Skin epidermis (tissue), 12 donors: ENCODE measurements around the gene CCDC87.
"Not testable (repeated sequence)": the region's sequence is repeated elsewhere in the genome, so short reads cannot be mapped to it uniquely, and the experiment has no call there.

Experiments used
- H3K27ac ChIP-seq, 21 experiments: fragments of 200-600 bp; sonication (generic) in 11 of 21; one replicate each; pipeline ENCODE4 v1.5.0; 2020; ENCODE audit warnings: mild to moderate bottlenecking in 3 of 21, inconsistent platforms in 2 of 21, moderate library complexity in 2 of 21
- H3K4me3 ChIP-seq, 7 experiments: fragments of 200-600 bp; sonication (generic) in 2 of 7; one replicate each; pipeline ENCODE4 v1.5.0; 2020; ENCODE audit warnings: inconsistent platforms in 2 of 7, mild to moderate bottlenecking in 2 of 7, moderate library complexity in 1 of 7

The CCDC87 gene

DNA sequence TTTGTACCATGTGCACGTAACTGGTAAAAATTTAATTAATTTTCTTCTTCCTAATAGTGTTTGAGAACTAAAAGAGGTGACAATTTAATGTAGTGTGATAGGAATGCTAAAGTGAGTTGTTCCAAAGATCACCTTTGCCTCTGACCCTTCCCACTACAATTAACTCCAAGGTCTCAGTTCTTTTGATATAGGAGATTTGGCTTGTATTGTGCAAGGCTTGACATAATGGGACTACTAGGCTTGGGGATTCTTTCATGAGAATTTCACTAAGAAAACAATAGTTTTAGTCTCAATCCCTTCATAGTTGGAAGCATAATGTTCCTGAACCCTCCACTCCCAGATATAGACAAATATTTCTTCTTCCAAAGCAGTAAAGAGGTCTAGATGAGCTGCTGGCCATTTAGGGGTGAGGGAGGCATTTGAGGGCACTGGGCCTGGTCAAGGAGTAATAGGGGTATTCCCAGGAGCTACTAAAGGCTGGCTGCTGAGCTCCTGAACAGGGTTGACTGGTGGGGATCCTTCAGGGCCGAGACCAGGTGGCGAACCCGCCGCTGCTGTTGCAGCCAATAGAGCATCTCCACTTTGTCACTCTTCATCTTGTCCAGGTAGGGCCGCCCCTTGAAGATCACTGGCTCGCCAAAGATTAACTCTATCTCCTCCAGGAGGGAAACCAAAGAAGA, 2.7 kb downstream of the CCDC87 start:
- no peak overlapping the region for H3K27ac ChIP-seq

DNA sequence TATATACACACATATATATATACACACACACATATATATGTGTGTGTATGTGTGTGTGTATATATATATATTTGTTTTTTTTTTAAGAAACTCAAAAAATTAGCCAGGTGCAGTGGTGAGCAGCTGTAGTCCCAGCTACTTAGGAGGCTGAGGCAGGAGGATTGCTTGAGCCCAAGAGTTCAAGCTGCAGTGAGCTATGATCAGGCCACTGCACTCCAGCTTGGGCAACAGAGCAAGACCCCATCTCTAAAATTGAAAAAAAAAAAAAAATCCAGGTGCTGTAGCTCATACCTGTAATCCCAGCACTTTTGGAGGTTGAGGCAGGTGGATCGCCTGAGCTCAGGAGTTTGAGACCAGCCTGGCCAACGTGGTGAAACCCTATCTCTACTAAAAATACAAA, 3.5 kb downstream of the CCDC87 start:
- H3K27ac ChIP-seq, H3K4me3 ChIP-seq: not testable (repeated sequence)

More for the DNA sequence above, 2.7 kb downstream of the CCDC87 start:
- H3K4me3 ChIP-seq, result no peak overlapping the region

DNA sequence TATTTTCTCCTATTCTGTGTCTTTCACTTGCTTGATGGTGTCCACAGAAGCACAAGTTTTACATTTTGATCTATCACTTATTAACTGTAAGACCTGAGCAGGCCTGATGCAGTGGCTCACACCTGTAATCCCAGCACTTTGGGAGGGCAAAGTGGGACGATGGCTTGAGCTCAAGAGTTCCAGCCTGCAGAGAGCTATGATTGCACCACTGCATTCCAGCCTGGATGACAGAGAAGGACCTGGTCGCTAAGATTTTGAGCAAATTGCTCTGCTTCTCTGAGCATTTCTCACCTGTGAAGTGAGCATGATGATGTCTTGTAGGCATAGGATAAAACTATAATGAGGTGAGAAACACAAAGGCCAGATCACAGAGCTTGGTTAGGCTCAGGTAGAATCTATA, 6.7 kb downstream of the CCDC87 start:
- Histone ChIP-seq H3K27ac (no peak overlapping the region), H3K4me3 (no peak overlapping the region)

DNA sequence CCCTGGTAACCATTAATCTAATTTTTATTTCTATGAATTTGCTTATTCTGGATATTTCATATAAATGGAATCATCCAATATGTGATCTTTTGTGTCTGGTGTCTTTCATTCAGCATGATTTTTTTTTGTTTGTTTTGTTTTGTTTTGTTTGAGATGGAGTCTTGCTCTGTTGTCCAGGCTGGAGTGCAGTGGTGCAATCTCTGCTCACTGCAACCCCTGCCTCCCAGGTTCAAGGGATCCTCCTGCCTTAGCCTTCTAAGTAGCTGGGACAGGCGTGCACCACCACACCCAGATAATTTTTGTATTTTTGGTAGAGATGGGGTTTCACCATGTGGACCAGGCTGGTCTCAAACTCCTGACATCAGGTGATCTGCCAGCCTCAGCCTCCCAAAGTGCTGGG, 7.4 kb downstream of the CCDC87 start:
- not testable (repeated sequence) for H3K27ac ChIP-seq, H3K4me3 ChIP-seq

GRCh38 chr11:66582565-66583147, 10.2 kb downstream of the CCDC87 start:
- not testable (repeated sequence) for H3K27ac ChIP-seq, H3K4me3 ChIP-seq

- Histone ChIP-seq H3K27ac (no peak overlapping the region), H3K4me3 (no peak overlapping the region)
Observed at GRCh38 chr11:66581261-66581660, 11.6 kb downstream of the CCDC87 start.

DNA sequence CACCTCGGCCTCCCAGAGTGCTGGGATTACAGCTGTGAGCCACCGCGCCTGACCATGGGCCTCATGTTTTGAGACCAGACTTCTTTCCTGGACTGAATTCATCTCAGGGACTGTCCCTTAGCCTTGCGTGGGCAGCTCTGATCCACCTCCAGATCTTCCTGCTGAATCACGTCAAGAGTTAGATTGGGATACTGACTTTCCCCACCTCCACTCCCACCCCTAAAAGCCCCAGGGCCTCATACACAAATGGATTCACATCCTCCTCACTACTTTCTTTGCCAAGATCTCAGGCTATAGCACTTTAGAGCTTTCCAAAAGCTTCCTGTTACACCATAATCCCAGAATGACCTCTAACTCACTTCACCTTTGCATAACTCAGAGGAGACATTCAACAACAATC, 12.1 kb downstream of the CCDC87 start:
- no peak overlapping the region for H3K27ac ChIP-seq
- H3K4me3 ChIP-seq, result no peak overlapping the region

DNA sequence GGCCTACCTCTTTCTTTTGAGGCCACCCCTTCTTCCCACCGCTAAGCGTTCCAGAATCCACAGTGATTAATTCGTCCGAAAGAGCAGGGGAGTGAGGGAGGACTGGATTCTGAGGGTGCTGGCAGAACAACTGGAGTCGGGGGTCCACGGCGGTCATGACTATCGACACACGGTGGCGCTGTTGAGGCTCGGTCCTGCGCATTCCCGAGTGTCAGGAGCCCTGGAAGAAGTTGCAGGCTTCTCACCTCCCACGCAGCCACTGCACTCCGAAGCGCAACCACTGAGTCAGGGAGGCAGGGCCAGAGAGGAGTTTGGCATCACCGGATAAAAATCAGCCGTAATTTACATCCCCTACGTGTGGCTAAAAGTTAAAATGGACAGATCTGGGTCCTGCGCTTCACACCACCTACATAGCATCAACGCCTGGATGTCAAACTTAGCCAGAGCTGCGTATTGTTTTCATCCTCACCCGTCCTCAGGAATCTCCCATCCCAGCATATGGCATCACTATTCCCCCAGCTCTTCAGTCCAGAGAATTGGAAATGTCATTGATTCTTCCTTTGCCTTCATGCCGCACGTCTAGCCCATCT, 13.8 kb downstream of the CCDC87 start:
- Histone ChIP-seq H3K27ac (no peak overlapping the region), H3K4me3 (no peak overlapping the region)

DNA sequence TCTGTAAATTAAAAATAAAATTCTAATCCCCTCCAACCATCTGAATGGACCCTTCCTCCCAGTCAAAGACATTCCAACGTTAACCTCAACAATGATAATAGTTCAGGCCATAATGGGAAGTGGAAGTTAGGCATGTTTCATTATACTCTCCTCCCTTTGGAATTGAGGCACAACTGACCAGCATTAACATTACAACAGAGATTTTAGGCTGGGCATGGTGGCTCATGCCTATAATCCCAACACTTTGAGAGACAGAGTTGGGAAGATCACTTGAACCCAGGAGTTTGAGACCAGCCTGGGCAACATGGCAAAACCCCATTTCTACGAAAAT, 22.0 kb downstream of the CCDC87 start:
- H3K27ac ChIP-seq, result no peak overlapping the region
- H3K4me3 ChIP-seq, result no peak overlapping the region

- no peak overlapping the region for H3K27ac ChIP-seq
Observed at GRCh38 chr11:66570079-66570849, 22.6 kb downstream of the CCDC87 start.

DNA sequence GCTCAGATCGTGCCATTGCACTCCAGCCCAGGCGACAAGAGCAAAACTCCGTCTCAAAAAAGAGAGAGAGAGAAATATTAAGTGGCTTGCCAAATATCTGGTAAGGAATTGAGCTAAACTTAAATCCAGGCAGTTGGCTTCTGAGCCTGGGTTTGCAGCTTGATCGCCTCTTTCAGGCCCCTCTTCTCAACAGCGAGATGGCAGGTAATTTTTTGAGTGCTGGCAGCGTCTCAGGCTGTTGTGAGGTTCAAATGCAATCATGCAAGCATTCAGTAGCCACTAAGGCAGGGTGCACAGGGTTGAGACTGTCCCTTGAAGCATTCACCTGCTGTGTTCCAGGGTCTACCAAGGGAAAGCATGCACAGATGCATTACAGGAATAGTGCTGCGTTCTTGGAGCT, 23.8 kb downstream of the CCDC87 start:
- no peak overlapping the region for H3K27ac ChIP-seq
- no peak overlapping the region for H3K4me3 ChIP-seq

More at GRCh38 chr11:66570079-66570849, 22.6 kb downstream of the CCDC87 start:
- no peak overlapping the region for H3K4me3 ChIP-seq

DNA sequence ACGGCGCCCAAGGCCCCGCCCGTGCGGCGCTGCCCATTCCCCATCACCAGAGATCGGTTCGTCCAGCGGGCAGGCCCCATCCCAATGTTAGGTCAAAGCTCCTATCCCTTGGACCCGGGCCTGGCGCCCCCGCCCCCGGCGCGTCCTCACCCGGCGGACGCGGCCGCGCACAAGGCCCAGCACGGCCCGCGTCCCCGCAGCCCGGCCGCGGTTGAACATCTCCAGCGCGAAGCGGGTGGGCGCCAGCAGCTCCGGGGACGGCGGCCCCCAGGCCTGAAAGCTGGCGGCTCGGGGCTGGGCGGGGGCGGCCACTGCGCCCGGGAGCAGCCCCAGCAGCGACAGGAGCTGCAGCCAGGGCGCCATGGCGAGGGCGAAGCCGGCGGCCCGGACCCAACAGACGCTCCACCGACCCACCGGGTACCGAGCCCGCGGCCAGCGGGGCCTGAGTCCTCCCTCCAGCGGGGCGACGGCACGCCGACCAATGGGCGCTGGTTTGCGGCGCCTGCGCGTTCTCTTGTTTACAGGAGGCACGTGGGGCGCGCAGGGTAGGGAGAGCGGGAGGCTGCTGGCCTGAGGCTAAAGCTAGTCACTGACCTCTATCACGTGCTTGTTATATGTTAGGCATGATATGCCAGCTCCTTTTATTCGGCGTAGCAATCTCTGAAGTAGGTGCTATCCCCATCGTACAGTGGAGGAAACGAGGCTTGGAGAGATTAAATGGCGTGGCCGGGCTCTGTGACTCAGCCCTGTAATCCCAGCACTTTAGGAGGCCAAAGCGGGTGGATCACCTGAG, 24.5 kb downstream of the CCDC87 start, which contains the start of gene CTSF:
Gene CTSF (minus strand): TSS at position 483 of the 793 bp plus-strand sequence. CDS start 120 bp downstream, at position 363.
- Histone ChIP-seq H3K4me3 (peak within 1 kb of the TSS; percentile 44 to 69 (median 58)), H3K27ac (peak within 1 kb of the TSS in 14 of 21 experiments; percentile 1 to 78 (median 42))

- peak overlapping the region; percentile 44 to 69 (median 58) for H3K4me3 ChIP-seq
- peak overlapping the region in 10 of 21 experiments; percentile 1 to 78 (median 42) for H3K27ac ChIP-seq
Observed at GRCh38 chr11:66567787-66568123, 25.1 kb downstream of the CCDC87 start.

DNA sequence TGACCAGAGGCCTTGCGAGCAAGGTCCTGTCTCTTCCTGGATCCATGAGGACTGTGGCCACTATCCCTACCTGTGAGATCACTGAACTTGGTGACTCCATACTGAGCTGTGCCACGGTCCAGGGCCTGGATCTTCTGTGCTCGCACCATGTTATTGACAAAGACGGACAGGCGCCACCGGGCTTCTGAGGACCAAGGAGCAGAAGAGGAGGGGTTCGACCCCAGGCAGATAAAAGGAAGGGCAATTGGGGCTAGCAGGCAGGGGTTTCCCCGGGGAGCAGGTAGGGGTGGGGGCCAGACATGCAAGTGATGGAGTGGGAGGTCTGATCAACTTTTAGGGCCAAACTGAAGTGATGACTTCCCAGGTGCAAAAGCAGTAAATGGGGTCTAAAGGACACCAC, 26.6 kb downstream of the CCDC87 start:
- H3K4me3 ChIP-seq, result no peak overlapping the region
- H3K27ac ChIP-seq, result no peak overlapping the region

- Histone ChIP-seq H3K4me3 (no peak overlapping the region), H3K27ac (no peak overlapping the region)
Observed at GRCh38 chr11:66564984-66565383, 27.9 kb downstream of the CCDC87 start.

DNA sequence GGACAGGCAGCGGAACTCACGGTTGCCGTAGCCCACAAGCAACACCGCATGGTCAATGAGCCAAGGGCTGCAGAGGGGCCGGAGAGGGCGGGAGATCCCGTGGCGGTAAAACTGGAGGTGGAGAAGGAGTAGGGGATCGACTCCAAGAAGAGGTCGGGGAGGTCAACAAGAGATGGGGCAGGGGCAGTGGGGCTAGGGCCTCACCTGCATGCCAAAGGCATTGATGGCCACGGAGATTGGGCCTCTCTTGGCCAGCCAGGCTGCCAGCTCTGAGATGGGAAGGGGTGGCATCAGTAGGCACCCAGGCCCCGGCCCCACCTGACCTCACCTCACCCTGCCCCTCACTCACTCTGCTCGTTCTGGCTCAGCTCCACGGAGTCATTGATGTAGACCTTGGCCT, 28.3 kb downstream of the CCDC87 start:
- H3K27ac ChIP-seq, result no peak overlapping the region
- no peak overlapping the region for H3K4me3 ChIP-seq

GRCh38 chr11:66563832-66564231, 29.0 kb downstream of the CCDC87 start:
- Histone ChIP-seq H3K27ac (no peak overlapping the region), H3K4me3 (no peak overlapping the region)

DNA sequence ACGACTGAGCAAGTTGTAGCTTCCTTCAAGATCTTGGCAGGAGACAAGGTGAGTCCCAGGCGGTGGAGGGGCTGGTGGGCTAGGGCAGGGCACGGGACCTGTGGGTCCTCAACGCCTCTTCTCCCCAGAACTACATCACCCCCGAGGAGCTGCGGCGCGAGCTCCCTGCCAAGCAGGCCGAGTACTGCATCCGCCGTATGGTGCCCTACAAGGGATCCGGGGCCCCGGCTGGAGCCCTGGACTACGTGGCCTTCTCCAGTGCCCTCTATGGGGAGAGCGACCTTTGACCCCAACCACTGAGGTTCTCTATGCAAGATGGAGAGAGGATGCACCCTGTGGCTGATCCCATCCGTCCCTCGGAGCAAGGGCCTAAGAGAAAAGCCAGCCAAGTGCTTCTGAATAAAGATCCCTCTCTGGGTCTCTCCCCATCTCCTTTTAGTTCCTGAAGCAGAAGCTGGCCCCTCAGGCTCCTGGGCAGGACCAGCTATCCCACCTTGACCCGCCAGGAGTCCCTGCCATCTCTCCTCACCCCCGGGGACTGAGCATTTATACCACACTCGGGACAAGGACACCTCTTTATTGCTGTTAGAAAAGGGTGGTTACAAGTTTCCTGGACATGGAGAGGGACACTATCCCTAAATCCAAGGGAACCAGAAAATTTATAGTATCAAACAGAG, 29.8 kb downstream of the CCDC87 start:
- Histone ChIP-seq H3K4me3 (no peak overlapping the region), H3K27ac (no peak overlapping the region)

DNA sequence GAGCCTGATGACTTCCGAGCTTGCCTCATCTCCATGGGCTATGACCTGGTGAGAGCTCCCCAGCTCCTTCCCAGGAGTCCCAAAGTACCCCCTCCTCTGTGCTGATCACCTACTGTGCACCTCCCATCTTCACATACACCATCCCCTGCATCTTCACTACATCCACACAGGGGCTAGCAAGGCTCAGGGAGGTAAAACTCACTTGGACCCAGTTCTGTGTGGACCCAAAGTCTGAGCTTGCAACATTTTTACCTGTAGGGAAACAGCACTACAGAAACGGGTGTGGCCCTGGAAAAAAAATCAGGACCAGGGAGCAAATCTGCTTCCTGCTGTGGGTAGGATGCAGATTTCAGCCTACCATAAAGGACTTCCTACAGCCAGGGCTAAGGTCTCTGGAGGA, 30.6 kb downstream of the CCDC87 start:
- no peak overlapping the region for H3K27ac ChIP-seq
- H3K4me3 ChIP-seq, result no peak overlapping the region

DNA sequence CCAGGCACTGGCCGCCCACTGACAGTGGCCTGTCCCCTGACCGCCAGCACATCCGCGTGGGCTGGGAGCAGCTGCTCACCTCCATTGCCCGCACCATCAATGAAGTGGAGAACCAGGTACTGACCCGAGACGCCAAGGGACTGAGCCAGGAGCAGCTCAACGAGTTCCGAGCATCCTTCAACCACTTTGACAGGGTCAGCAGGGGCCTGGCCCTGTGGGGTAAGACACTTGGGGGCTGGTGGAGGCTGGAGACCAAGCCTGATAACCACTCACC, 31.0 kb downstream of the CCDC87 start:
- Histone ChIP-seq H3K4me3 (no peak overlapping the region), H3K27ac (no peak overlapping the region)
